NT2/D1 (cell line): ENCODE data around the gene SGCA.

ENCODE experiments used
- DNase-seq: peaks from one replicate; pipeline ENCODE4 v3.0.0-alpha.2; 2011; ENCODE audit warnings: low read depth, low spot score
- H3K27me3 ChIP-seq: 2 replicates; pipeline ENCODE4 v1.6.0; 2011; ENCODE audit warnings: mild to moderate bottlenecking; ENCODE audit not compliant: insufficient read length, insufficient read depth
- H3K36me3 ChIP-seq: 2 replicates; pipeline ENCODE4 v1.6.1; 2011; ENCODE audit warnings: mild to moderate bottlenecking, low read length, mixed read lengths; ENCODE audit not compliant: insufficient read depth, insufficient read length
- H3K4me1 ChIP-seq: 2 replicates; pipeline ENCODE4 v1.5.1; 2011; ENCODE audit not compliant: insufficient read depth, insufficient read length
- H3K4me3 ChIP-seq: 2 replicates; pipeline ENCODE4 v1.5.1; 2011; ENCODE audit warnings: low read depth; ENCODE audit not compliant: insufficient read length
- H3K9ac ChIP-seq: 2 replicates; pipeline ENCODE4 v1.6.0; 2011; ENCODE audit warnings: low read depth; ENCODE audit not compliant: insufficient read length
- H3K9me3 ChIP-seq: 2 replicates; pipeline ENCODE4 v1.5.1; 2011; ENCODE audit warnings: mild to moderate bottlenecking, low read length; ENCODE audit not compliant: insufficient read depth
- SUZ12 ChIP-seq: IDR thresholded peaks from 2 replicates; pipeline ENCODE4 v1.6.1; 2011; ENCODE audit not compliant: insufficient read length, insufficient read depth; ENCODE audit errors: extremely low read depth
- YY1 ChIP-seq: IDR thresholded peaks from 2 replicates; pipeline ENCODE4 v1.6.1; 2011; ENCODE audit not compliant: insufficient read length, insufficient read depth
- ZNF274 ChIP-seq: IDR thresholded peaks from 2 replicates; pipeline ENCODE4 v1.6.1; 2011; ENCODE audit warnings: mild to moderate bottlenecking, low read depth, low read length

The SGCA gene

GRCh38 chr17:50187394-50187725 lies 21.6 kb downstream of the SGCA start:
- no peak for DNase-seq
- H3K9ac ChIP-seq = no peak overlapping the region
- peaks cover 86% of the 10 kb centered on the region for H3K36me3 ChIP-seq
- H3K4me1 ChIP-seq = peaks cover 13% of the 10 kb centered on the region
- H3K4me3 ChIP-seq = no peak overlapping the region
- no peak for TF ChIP-seq YY1
- no peak for TF ChIP-seq SUZ12
- no peak for TF ChIP-seq ZNF274
- H3K9me3 ChIP-seq = no peaks in the 10 kb centered on the region
- no peaks in the 10 kb centered on the region for H3K27me3 ChIP-seq

DNA sequence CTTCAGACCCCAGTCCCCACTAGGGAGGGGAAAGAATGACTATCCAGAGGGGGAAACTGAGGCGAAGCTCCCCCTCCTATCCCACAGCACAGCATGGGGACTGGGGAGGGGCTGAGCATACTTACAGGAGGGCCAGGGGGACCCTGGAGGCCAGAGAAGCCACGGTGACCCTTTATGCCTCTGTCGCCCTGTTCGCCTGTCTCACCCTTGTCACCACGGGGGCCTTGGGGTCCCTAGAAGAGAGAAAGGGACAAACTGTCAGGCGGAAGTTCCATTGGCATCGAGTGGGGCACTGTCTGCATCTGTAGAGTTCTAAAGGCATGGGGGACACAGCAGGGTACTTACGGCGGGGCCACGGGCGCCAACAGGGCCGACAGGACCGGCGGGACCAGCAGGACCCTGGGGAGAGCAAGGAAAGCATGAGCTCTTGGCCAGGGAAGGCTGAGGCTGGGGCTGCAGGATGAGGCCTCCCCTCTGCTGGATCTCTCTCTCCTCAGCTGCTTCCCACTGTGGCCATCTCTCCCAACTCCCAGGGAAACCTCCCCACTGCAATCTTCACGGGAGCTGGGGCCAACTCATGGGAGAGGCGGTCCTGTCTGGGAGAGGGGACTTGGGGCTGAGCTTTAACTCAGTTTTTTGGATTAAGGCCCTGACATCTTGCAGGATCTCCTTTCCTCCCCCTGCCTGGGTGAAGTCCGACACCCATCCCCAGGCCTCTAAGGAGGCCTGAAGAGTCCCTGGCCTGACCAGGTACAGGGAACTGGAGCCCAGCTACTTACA lies 22.1 kb downstream of the SGCA start:
- no peak for TF ChIP-seq YY1
- TF ChIP-seq ZNF274 = no peak
- no peak for TF ChIP-seq SUZ12
- H3K4me3 ChIP-seq = no peak overlapping the region
- DNase-seq = no peak
- H3K4me1 ChIP-seq = peaks cover 13% of the 10 kb centered on the region
- H3K9ac ChIP-seq = no peak overlapping the region
- no peaks in the 10 kb centered on the region for H3K27me3 ChIP-seq
- H3K9me3 ChIP-seq = no peaks in the 10 kb centered on the region
- peaks cover 89% of the 10 kb centered on the region for H3K36me3 ChIP-seq

GRCh38 chr17:50188531-50188920 lies 22.7 kb downstream of the SGCA start:
- peaks cover 9% of the 10 kb centered on the region for H3K4me1 ChIP-seq
- no peak overlapping the region for H3K4me3 ChIP-seq
- no peak for TF ChIP-seq SUZ12
- no peak for TF ChIP-seq YY1
- no peak for TF ChIP-seq ZNF274
- H3K9ac ChIP-seq = no peak overlapping the region
- H3K36me3 ChIP-seq = peaks cover 89% of the 10 kb centered on the region
- DNase-seq = no peak
- no peaks in the 10 kb centered on the region for H3K9me3 ChIP-seq
- no peaks in the 10 kb centered on the region for H3K27me3 ChIP-seq

DNA sequence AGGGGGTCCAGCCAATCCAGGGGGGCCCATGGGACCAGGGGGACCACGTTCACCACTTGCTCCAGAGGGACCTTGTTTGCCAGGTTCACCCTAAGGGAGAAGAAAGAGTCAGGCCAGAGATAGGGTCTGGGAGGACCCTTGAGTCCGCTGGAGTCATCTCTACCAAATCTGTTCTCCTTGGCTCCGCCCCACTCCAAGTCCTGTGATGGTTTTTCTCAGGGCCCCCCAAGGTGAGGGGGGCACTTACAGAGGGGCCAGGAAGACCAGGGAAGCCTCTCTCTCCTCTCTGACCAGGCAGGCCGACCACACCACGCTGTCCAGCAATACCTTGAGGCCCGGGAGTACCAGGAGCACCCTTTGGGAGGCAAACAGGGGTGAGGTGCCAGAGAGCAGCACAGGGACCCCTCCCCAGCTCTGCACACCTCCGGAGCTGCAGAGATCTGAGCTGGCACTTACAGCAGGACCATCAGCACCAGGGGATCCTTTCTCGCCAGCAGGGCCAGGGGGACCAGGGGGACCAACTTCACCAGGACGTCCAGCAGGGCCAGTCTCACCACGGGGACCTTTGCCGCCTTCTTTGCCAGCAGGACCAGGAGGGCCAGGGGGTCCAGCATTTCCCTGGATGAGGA lies 23.2 kb downstream of the SGCA start:
- H3K4me1 ChIP-seq = peaks cover 8% of the 10 kb centered on the region
- H3K36me3 ChIP-seq = peaks cover 93% of the 10 kb centered on the region
- no peaks in the 10 kb centered on the region for H3K27me3 ChIP-seq
- no peak for DNase-seq
- TF ChIP-seq YY1 (no peak), ZNF274 (no peak), SUZ12 (no peak)
- no peak overlapping the region for H3K9ac ChIP-seq
- no peaks in the 10 kb centered on the region for H3K9me3 ChIP-seq
- no peak overlapping the region for H3K4me3 ChIP-seq

DNA sequence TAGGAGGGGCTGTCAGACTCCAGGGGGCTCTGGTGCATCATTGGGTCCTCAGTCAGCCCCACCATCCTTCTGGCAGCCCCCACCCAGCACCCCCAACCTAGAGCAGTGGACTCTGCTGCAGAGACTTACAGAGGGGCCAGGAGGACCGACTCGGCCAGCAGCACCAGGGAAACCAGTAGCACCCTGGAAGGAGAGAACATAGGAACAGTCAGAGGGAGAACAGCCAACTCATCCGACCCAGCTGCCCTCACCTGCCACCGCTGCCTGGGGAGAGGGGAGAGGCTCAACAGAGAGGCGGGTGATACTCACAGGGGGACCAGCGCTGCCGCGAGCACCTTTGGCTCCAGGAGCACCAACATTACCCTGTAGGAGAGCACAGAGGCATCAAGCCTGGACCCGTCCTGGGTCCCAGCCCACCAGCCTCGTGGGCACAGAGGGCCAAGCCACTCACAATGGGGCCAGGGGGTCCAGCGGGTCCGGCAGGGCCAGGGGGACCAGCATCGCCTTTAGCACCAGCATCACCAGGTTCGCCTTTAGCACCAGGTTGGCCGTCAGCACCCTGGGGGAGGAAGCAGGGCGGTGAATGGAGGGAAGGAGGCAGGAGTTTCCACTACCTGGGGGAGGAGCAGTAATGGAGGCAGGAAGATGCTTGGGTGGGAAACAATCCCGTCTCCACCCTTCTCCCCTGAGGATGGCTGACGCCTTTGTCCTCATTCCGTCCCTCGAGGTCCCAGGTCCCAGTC lies 23.9 kb downstream of the SGCA start:
- Histone ChIP-seq H3K4me3 (no peak overlapping the region), H3K36me3 (peaks cover 98% of the 10 kb centered on the region)

GRCh38 chr17:50190293-50190602 lies 24.4 kb downstream of the SGCA start:
- Histone ChIP-seq H3K9me3 (no peaks in the 10 kb centered on the region), H3K27me3 (no peaks in the 10 kb centered on the region), H3K4me1 (peaks cover 4% of the 10 kb centered on the region), H3K4me3 (no peak overlapping the region), H3K36me3 (peaks cover 98% of the 10 kb centered on the region), H3K9ac (no peak overlapping the region)
- TF ChIP-seq YY1 (no peak), ZNF274 (no peak), SUZ12 (no peak)
- DNase-seq = no peak

More for the DNA sequence above, 23.9 kb downstream of the SGCA start:
- Histone ChIP-seq H3K9ac (no peak overlapping the region), H3K4me1 (peaks cover 4% of the 10 kb centered on the region), H3K9me3 (no peaks in the 10 kb centered on the region), H3K27me3 (no peaks in the 10 kb centered on the region)
- no peak for DNase-seq
- no peak for TF ChIP-seq ZNF274
- no peak for TF ChIP-seq YY1
- TF ChIP-seq SUZ12 = no peak
